Germinal center (tissue), 1 donor: Measurements from ENCODE around the gene PROC.

Experiments used
- DNase-seq: peaks from one replicate; pipeline ENCODE4 v3.0.0; 2012; ENCODE audit warnings: mixed read lengths, low spot score

PROC gene

GRCh38 chr2:127456960-127457359 lies 38.7 kb downstream of the PROC start:
- DNase-seq, result no peak

GRCh38 chr2:127462461-127462860 lies 44.2 kb downstream of the PROC start:
- no peak for DNase-seq

- no peak for DNase-seq
Observed at GRCh38 chr2:127463155-127463991, 45.1 kb downstream of the PROC start.

- no peak for DNase-seq
Observed at GRCh38 chr2:127464470-127465257, 46.4 kb downstream of the PROC start.

- no peak for DNase-seq
Observed at GRCh38 chr2:127465258-127465657, 47.0 kb downstream of the PROC start.

- no peak for DNase-seq
Observed at GRCh38 chr2:127469051-127469450, 50.8 kb downstream of the PROC start.

- DNase-seq, result no peak
Observed at GRCh38 chr2:127469974-127470373, 51.7 kb downstream of the PROC start.

GRCh38 chr2:127471286-127471988 lies 53.2 kb downstream of the PROC start:
- no peak for DNase-seq

- no peak for DNase-seq
Observed at GRCh38 chr2:127472268-127472667, 54.0 kb downstream of the PROC start.

GRCh38 chr2:127475788-127476187 lies 57.6 kb downstream of the PROC start:
- no peak for DNase-seq
